Caco-2 (cell line): ENCODE data around the gene MRPS27. TPM values are rescaled to one million over a fixed set of nuclear protein-coding genes. Genes with fewer than 3 reads are reported as not detected.

ENCODE experiments used
- BruUV-seq: library from RNA; stranded (reverse); fragments of 400-500 nt; replicated peaks from 2 replicates; lab custom pipeline; 2021; lab: Mats Ljungman, UMichigan
- CTCF ChIA-PET: fragments of 300-600 bp; sonication (Branson Sonifier 250); formaldehyde crosslinking; loops from one replicate; lab custom pipeline; 2022; ENCODE audit warnings: antibody characterized with exemption; lab: Charles Lee
- POLR2A ChIA-PET: fragments of 300-600 bp; sonication (Branson Sonifier 250); formaldehyde crosslinking; loops from one replicate; lab custom pipeline; 2022; ENCODE audit warnings: antibody characterized with exemption; lab: Charles Lee
- DNase-seq, 2 experiments: peaks; one replicate each; pipeline versions ENCODE4 v3.0.0 to v3.0.0-alpha.2; 2020 to 2022
- H3K27me3 ChIP-seq: replicated peaks from 2 replicates; pipeline ENCODE4 v1.6.0; 2011; ENCODE audit warnings: low read length; ENCODE audit not compliant: control insufficient read depth, insufficient read depth
- H3K36me3 ChIP-seq: 2 replicates; pipeline ENCODE4 v1.5.1; 2011; ENCODE audit warnings: low read length; ENCODE audit not compliant: control insufficient read depth, insufficient read depth
- H3K4me1 ChIP-seq: fragments of 250-450 bp; sonication (Bioruptor Pico); 2 replicates; pipeline ENCODE4 v1.5.1; 2020; ENCODE audit warnings: mild to moderate bottlenecking
- H3K4me3 ChIP-seq: 2 replicates; pipeline ENCODE4 v1.5.1; 2011; ENCODE audit warnings: low read depth, mild to moderate bottlenecking, control low read depth, low read length
- H3K9me3 ChIP-seq: fragments of 250-450 bp; sonication (Bioruptor Pico); 2 replicates; pipeline ENCODE4 v1.5.1; 2020; ENCODE audit warnings: mild to moderate bottlenecking, moderate library complexity
- H3K27ac Mint-ChIP-seq: one replicate; pipeline ENCODE4 v1.8.0; 2022; ENCODE audit warnings: mixed read lengths; ENCODE audit not compliant: unreplicated experiment
- H3K27me3 Mint-ChIP-seq: one replicate; pipeline ENCODE4 v1.8.0; 2022; ENCODE audit warnings: mixed read lengths; ENCODE audit not compliant: insufficient read depth, unreplicated experiment
- H3K36me3 Mint-ChIP-seq: one replicate; pipeline ENCODE4 v1.8.0; 2022; ENCODE audit warnings: mild to moderate bottlenecking, mixed read lengths; ENCODE audit not compliant: insufficient read depth, unreplicated experiment
- H3K4me1 Mint-ChIP-seq: one replicate; pipeline ENCODE4 v1.8.0; 2022; ENCODE audit warnings: low read depth, mixed read lengths; ENCODE audit not compliant: unreplicated experiment
- H3K4me3 Mint-ChIP-seq: one replicate; pipeline ENCODE4 v1.8.0; 2022; ENCODE audit warnings: mild to moderate bottlenecking, moderate library complexity, mixed read lengths; ENCODE audit not compliant: unreplicated experiment
- H3K9me3 Mint-ChIP-seq: one replicate; pipeline ENCODE4 v1.8.0; 2022; ENCODE audit warnings: mixed read lengths; ENCODE audit not compliant: unreplicated experiment
- intact Hi-C: fragments of 100-400 bp; cut with micrococcal nuclease; formaldehyde crosslinking; loops from one replicate; pipeline ENCODE4 v1.10.0; 2022; ENCODE audit not compliant: unreplicated experiment
- total RNA-seq: library from RNA; stranded (reverse); gene quantifications from 2 replicates; pipeline ENCODE4 v1.2.3, GENCODE V29; 2022
- TF ChIP-seq, protein P1 (sequence below), 2 experiments: fragments of 200-600 bp in 1 of 2; IDR thresholded peaks; 1 replicate in 1 of 2; 2 replicates in 1 of 2; pipeline versions ENCODE4 v1.5.1 to v1.8.0; 2011 to 2022; ENCODE audit warnings: antibody characterized with exemption in 1 of 2, control low read depth in 1 of 2, inconsistent platforms in 1 of 2, low read depth in 1 of 2, low read length in 1 of 2, mild to moderate bottlenecking in 1 of 2, moderate library complexity in 1 of 2; ENCODE audit not compliant: insufficient read depth in 1 of 2, severe bottlenecking in 1 of 2, unreplicated experiment in 1 of 2

The MRPS27 gene
- total RNA-seq, 1 experiment from 2014 or later, result 71.1 TPM

DNA sequence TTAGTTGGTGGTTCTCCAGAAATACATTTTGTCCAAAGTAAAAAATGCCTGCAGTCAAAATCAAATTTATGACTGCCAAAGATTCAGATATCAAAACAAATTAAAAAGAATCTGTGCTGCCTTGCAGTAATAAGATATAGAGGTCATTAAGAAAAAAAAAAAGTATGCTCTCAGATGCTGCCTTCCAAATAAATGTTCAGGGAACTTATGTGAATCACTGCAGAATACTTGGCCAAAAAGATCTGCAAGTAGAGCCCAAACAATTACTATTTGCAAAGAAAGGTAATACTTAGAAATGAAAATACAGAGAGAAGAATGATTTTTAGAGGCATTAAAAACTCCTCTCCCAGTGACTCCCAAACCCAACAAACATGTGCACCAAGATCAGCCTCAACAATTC, 52.4 kb downstream of the MRPS27 start:
- no peak for DNase-seq
- Mint-ChIP-seq H3K4me3 (no peak overlapping the region), H3K27me3 (no peaks in the 10 kb centered on the region), H3K4me1 (peaks cover 7% of the 10 kb centered on the region), H3K27ac (no peak overlapping the region), H3K9me3 (no peaks in the 10 kb centered on the region), H3K36me3 (peaks cover 4% of the 10 kb centered on the region)
- CTCF ChIA-PET, result no interaction called here
- Histone ChIP-seq H3K36me3 (no peaks in the 10 kb centered on the region), H3K27me3 (no peaks in the 10 kb centered on the region), H3K4me1 (0 out of 2 replicates have a peak, but pooled peaks cover 5% of the 10 kb centered on the region), H3K4me3 (no peak overlapping the region), H3K9me3 (no peaks in the 10 kb centered on the region)
- no TSS peak for BruUV-seq
- intact Hi-C loops, result loop anchor here (5.0 to 10.0 kb wide), 2 partner anchors 130 to 493 kb away; no protein-coding TSS in a partner anchor
- TF ChIP-seq, protein P1, sequence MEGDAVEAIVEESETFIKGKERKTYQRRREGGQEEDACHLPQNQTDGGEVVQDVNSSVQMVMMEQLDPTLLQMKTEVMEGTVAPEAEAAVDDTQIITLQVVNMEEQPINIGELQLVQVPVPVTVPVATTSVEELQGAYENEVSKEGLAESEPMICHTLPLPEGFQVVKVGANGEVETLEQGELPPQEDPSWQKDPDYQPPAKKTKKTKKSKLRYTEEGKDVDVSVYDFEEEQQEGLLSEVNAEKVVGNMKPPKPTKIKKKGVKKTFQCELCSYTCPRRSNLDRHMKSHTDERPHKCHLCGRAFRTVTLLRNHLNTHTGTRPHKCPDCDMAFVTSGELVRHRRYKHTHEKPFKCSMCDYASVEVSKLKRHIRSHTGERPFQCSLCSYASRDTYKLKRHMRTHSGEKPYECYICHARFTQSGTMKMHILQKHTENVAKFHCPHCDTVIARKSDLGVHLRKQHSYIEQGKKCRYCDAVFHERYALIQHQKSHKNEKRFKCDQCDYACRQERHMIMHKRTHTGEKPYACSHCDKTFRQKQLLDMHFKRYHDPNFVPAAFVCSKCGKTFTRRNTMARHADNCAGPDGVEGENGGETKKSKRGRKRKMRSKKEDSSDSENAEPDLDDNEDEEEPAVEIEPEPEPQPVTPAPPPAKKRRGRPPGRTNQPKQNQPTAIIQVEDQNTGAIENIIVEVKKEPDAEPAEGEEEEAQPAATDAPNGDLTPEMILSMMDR (IDR thresholded peaks at IDR 0.05; ENCODE audit: insufficient read depth in 1 of 2, low read depth in 1 of 2, low read length in 1 of 2, severe bottlenecking in 1 of 2, unreplicated experiment in 1 of 2), result no peak
- POLR2A ChIA-PET, result no interaction called here

DNA sequence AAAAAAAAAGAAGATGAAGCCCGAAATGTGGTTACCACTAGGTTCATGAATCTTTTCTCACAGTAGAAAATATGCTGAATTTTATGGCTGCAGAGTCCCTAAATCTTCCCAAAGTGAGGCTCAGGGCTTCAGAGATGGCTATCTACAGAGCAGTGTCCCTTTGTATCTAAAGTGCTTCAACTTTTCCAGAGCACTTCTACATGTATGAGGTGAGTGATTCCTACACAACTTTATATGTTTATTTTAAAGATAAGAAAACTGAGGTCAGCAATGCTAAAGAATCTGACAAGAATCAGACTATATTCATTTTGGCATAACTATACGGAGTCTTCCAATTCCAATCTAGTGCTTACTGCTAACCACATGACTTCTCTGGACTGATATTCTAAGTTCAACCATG, 53.2 kb downstream of the MRPS27 start:
- no peaks in the 10 kb centered on the region for H3K9me3 Mint-ChIP-seq
- no peaks in the 10 kb centered on the region for H3K27me3 Mint-ChIP-seq
- Histone ChIP-seq H3K9me3 (no peaks in the 10 kb centered on the region), H3K4me3 (no peak overlapping the region), H3K4me1 (0 out of 2 replicates have a peak, but pooled peaks cover 5% of the 10 kb centered on the region), H3K27me3 (no peaks in the 10 kb centered on the region), H3K36me3 (no peaks in the 10 kb centered on the region)
- BruUV-seq, result no TSS peak
- no peak overlapping the region for H3K27ac Mint-ChIP-seq
- intact Hi-C loops, result loop anchor here (5.0 to 10.0 kb wide), 2 partner anchors 130 to 492 kb away; no protein-coding TSS in a partner anchor
- DNase-seq, result no peak
- POLR2A ChIA-PET, result no interaction called here
- TF ChIP-seq, protein P1 (IDR thresholded peaks at IDR 0.05; ENCODE audit: insufficient read depth in 1 of 2, low read depth in 1 of 2, low read length in 1 of 2, severe bottlenecking in 1 of 2, unreplicated experiment in 1 of 2), result no peak
- H3K4me1 Mint-ChIP-seq, result peaks cover 7% of the 10 kb centered on the region
- H3K36me3 Mint-ChIP-seq, result peaks cover 4% of the 10 kb centered on the region
- H3K4me3 Mint-ChIP-seq, result no peak overlapping the region
- CTCF ChIA-PET, result interaction anchor here (0.7 kb wide), 1 partner anchor 48 kb away, joined by 3 read pairs; no protein-coding TSS in a partner anchor

DNA sequence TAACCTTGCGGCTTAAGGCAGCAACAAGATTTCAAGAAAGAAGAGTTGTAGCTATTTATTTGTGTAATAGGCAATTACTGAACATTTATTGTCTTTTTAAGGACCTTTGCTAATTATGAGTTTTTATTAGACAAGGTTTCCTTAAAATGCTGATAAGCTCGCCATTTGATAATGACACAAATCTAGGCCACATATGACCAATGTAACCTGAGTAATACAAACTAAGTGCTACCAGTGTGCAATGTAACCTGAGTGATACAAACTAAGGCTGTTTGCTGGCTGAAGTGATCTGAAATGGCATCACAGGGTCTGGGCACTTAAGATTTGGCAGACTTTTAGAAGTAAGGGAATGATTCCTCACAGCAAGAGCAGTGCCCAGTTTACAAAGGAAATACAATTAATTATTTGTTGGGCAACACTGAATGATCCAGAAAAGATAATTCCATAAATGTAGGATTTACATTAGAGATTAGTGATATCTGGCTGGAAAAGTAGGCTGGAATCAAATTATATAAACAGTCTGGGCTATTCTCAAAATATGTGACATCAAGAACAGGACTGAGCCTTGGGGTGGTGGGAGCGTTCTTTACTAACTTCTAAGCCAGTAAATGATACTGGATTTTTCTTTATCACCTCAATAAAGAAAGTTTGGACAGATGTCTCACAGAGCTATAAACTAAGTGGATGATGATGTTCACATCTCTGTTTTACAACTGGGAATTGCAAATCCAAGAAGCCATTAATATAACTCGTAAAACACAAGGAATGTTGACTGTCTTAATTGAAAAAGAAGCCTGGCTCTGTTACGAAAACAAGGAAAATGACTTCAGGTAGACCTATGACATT, 54.8 kb downstream of the MRPS27 start:
- peaks cover 4% of the 10 kb centered on the region for H3K36me3 Mint-ChIP-seq
- POLR2A ChIA-PET, result no interaction called here

More for the DNA sequence above, 54.8 kb downstream of the MRPS27 start:
- no peaks in the 10 kb centered on the region for H3K9me3 Mint-ChIP-seq
- H3K9me3 ChIP-seq, result no peaks in the 10 kb centered on the region
- H3K36me3 ChIP-seq, result no peaks in the 10 kb centered on the region
- H3K4me3 Mint-ChIP-seq, result no peak overlapping the region
- CTCF ChIA-PET, result no interaction called here
- no peaks in the 10 kb centered on the region for H3K27me3 Mint-ChIP-seq
- H3K4me1 ChIP-seq, result 0 out of 2 replicates have a peak, but pooled peaks cover 5% of the 10 kb centered on the region
- peaks cover 7% of the 10 kb centered on the region for H3K4me1 Mint-ChIP-seq
- H3K27me3 ChIP-seq, result no peaks in the 10 kb centered on the region
- TF ChIP-seq, protein P1 (IDR thresholded peaks at IDR 0.05; ENCODE audit: insufficient read depth in 1 of 2, low read depth in 1 of 2, low read length in 1 of 2, severe bottlenecking in 1 of 2, unreplicated experiment in 1 of 2), result no peak
- no peak overlapping the region for H3K4me3 ChIP-seq
- BruUV-seq, result no TSS peak
- no peak overlapping the region for H3K27ac Mint-ChIP-seq
- DNase-seq, result no peak
- intact Hi-C loops, result loop anchor here (5.0 to 10.0 kb wide), 2 partner anchors 128 to 490 kb away; no protein-coding TSS in a partner anchor
